ENCODE data around the gene RHEB. TPM values are rescaled to one million over a fixed set of nuclear protein-coding genes. Genes with fewer than 3 reads are reported as not detected.

The RHEB gene
- total RNA-seq, 1 experiment from 2014 or later, result 156 TPM

- H3K36me3 Mint-ChIP-seq (ENCODE audit: insufficient read depth, unreplicated experiment), result peaks cover 14% of the 10 kb centered on the region
- ChIA-PET POLR2A (no interaction called here), CTCF (no interaction called here)
- H3K27me3 ChIP-seq (replicated peaks; ENCODE audit: control insufficient read depth, insufficient read depth, low read length), result no peaks in the 10 kb centered on the region
- no peak overlapping the region for H3K4me3 ChIP-seq (ENCODE audit: low read depth, low read length)
- no peak for DNase-seq
- no peaks in the 10 kb centered on the region for H3K27me3 Mint-ChIP-seq (ENCODE audit: insufficient read depth, unreplicated experiment)
- TF ChIP-seq, protein P1, sequence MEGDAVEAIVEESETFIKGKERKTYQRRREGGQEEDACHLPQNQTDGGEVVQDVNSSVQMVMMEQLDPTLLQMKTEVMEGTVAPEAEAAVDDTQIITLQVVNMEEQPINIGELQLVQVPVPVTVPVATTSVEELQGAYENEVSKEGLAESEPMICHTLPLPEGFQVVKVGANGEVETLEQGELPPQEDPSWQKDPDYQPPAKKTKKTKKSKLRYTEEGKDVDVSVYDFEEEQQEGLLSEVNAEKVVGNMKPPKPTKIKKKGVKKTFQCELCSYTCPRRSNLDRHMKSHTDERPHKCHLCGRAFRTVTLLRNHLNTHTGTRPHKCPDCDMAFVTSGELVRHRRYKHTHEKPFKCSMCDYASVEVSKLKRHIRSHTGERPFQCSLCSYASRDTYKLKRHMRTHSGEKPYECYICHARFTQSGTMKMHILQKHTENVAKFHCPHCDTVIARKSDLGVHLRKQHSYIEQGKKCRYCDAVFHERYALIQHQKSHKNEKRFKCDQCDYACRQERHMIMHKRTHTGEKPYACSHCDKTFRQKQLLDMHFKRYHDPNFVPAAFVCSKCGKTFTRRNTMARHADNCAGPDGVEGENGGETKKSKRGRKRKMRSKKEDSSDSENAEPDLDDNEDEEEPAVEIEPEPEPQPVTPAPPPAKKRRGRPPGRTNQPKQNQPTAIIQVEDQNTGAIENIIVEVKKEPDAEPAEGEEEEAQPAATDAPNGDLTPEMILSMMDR (IDR thresholded peaks at IDR 0.05; ENCODE audit: insufficient read depth in 1 of 2, low read depth in 1 of 2, low read length in 1 of 2, severe bottlenecking in 1 of 2, unreplicated experiment in 1 of 2), result no peak
- H3K4me1 ChIP-seq, result peaks cover 29% of the 10 kb centered on the region
- BruUV-seq (replicated peaks), result no TSS peak
- no peaks in the 10 kb centered on the region for H3K9me3 Mint-ChIP-seq (ENCODE audit: unreplicated experiment)
- H3K4me3 Mint-ChIP-seq (ENCODE audit: unreplicated experiment), result no peak overlapping the region
- no peak overlapping the region for H3K27ac Mint-ChIP-seq (ENCODE audit: unreplicated experiment)
- intact Hi-C loops (cut with micrococcal nuclease; ENCODE audit: unreplicated experiment), result no loop called here
- H3K4me1 Mint-ChIP-seq (ENCODE audit: low read depth, unreplicated experiment), result peaks cover 25% of the 10 kb centered on the region
- 0 out of 2 replicates have a peak, but pooled peaks cover 1% of the 10 kb centered on the region for H3K36me3 ChIP-seq (ENCODE audit: control insufficient read depth, insufficient read depth, low read length)
- no peaks in the 10 kb centered on the region for H3K9me3 ChIP-seq
Measured at GRCh38 chr7:151501676-151502075, 18.0 kb downstream of the RHEB start.

- Mint-ChIP-seq H3K27me3 (ENCODE audit: insufficient read depth, unreplicated experiment) (no peaks in the 10 kb centered on the region), H3K27ac (ENCODE audit: unreplicated experiment) (peak overlapping the region; percentile 28), H3K4me3 (ENCODE audit: unreplicated experiment) (no peak overlapping the region), H3K36me3 (ENCODE audit: insufficient read depth, unreplicated experiment) (peaks cover 22% of the 10 kb centered on the region), H3K9me3 (ENCODE audit: unreplicated experiment) (no peaks in the 10 kb centered on the region), H3K4me1 (ENCODE audit: low read depth, unreplicated experiment) (peaks cover 49% of the 10 kb centered on the region)
- CTCF ChIA-PET, result interaction anchor here (1.1 kb wide), 1 partner anchor 188 kb away, joined by 3 read pairs; no protein-coding TSS in a partner anchor
- Histone ChIP-seq H3K9me3 (no peaks in the 10 kb centered on the region), H3K27me3 (replicated peaks; ENCODE audit: control insufficient read depth, insufficient read depth, low read length) (no peaks in the 10 kb centered on the region), H3K4me1 (peaks cover 52% of the 10 kb centered on the region), H3K36me3 (ENCODE audit: control insufficient read depth, insufficient read depth, low read length) (0 out of 2 replicates have a peak, but pooled peaks cover 1% of the 10 kb centered on the region), H3K4me3 (ENCODE audit: low read depth, low read length) (no peak overlapping the region)
- BruUV-seq (replicated peaks), result no TSS peak
- TF ChIP-seq, protein P1 (IDR thresholded peaks at IDR 0.05; ENCODE audit: insufficient read depth in 1 of 2, low read depth in 1 of 2, low read length in 1 of 2, severe bottlenecking in 1 of 2, unreplicated experiment in 1 of 2), result no peak
- no peak for DNase-seq
- intact Hi-C loops (cut with micrococcal nuclease; ENCODE audit: unreplicated experiment), result no loop called here
- POLR2A ChIA-PET, result interaction anchor here (0.6 to 1.9 kb wide), 3 partner anchors 19 to 39 kb away, joined by 4 to 11 read pairs (median 7); partner anchors contain the start of gene RHEB
Measured at GRCh38 chr7:151498495-151498894, 21.2 kb downstream of the RHEB start.

DNA sequence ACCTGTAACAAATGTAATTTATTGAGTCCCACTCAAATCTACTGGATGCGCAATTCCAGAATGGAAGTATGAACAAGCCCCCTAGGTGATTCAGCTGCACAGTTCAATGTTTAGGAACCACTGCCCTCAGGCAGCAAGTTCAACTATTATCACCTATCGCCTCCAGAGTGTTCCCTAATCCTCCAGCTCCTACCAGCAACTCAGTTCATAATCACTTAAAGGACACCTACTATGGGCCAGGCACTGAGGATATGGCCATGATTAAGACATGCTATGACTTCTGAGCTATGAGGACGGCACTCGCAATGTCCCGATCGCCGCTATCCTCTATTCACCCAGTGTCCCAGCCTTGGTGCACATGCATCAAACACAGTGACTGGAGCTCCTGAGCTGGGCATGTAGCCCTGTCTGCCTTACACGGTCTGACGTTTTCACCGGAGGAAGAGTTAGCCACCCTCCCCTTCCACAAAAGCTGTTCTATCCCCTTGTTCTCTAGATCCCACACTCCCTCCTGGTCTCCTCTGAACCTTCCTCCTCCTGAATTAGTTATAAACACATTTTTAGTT, 22.3 kb downstream of the RHEB start:
- peaks cover 43% of the 10 kb centered on the region for H3K4me1 ChIP-seq
- ChIA-PET POLR2A (interaction anchor here (0.5 to 1.9 kb wide), 2 partner anchors 12 to 22 kb away, joined by 3 to 11 read pairs; partner anchors contain the start of gene RHEB), CTCF (no interaction called here)
- Mint-ChIP-seq H3K27ac (ENCODE audit: unreplicated experiment) (peak overlapping the region; percentile 58), H3K27me3 (ENCODE audit: insufficient read depth, unreplicated experiment) (no peaks in the 10 kb centered on the region), H3K36me3 (ENCODE audit: insufficient read depth, unreplicated experiment) (peaks cover 29% of the 10 kb centered on the region), H3K4me3 (ENCODE audit: unreplicated experiment) (no peak overlapping the region), H3K4me1 (ENCODE audit: low read depth, unreplicated experiment) (peaks cover 56% of the 10 kb centered on the region), H3K9me3 (ENCODE audit: unreplicated experiment) (no peaks in the 10 kb centered on the region)
- H3K27me3 ChIP-seq (replicated peaks; ENCODE audit: control insufficient read depth, insufficient read depth, low read length), result no peaks in the 10 kb centered on the region
- intact Hi-C loops (cut with micrococcal nuclease; ENCODE audit: unreplicated experiment), result no loop called here
- H3K36me3 ChIP-seq (ENCODE audit: control insufficient read depth, insufficient read depth, low read length), result 0 out of 2 replicates have a peak, but pooled peaks cover 1% of the 10 kb centered on the region
- TF ChIP-seq, protein P1 (IDR thresholded peaks at IDR 0.05; ENCODE audit: insufficient read depth in 1 of 2, low read depth in 1 of 2, low read length in 1 of 2, severe bottlenecking in 1 of 2, unreplicated experiment in 1 of 2), result no peak
- no peaks in the 10 kb centered on the region for H3K9me3 ChIP-seq
- DNase-seq, result no peak
- H3K4me3 ChIP-seq (ENCODE audit: low read depth, low read length), result no peak overlapping the region
- no TSS peak for BruUV-seq (replicated peaks)

Measured in Caco-2 (cell line).